SK-N-SH (cell line): Measurements from ENCODE around the gene CEP19. TPM values are rescaled to one million over a fixed set of nuclear protein-coding genes. Genes with fewer than 3 reads are reported as not detected.

Experiments
- CTCF ChIA-PET: fragments of 300-600, 350-600 bp; formaldehyde crosslinking; extraction: SDS; loops from one replicate; lab custom pipeline; 2021; lab: Yijun Ruan, JAX
- POLR2A ChIA-PET: fragments of 350-600 bp; sonication (Branson Sonifier 250); formaldehyde crosslinking; extraction: SDS; loops from one replicate; lab custom pipeline; 2020; ENCODE audit warnings: antibody characterized with exemption, inconsistent platforms; lab: Yijun Ruan, JAX
- DNase-seq: peaks from one replicate; pipeline ENCODE4 v3.0.0; 2012
- H2AFZ ChIP-seq: fragments of 200-600 bp; sonication (generic); 2 replicates; pipeline ENCODE4 v1.8.1; 2016; ENCODE audit warnings: antibody characterized with exemption, mild to moderate bottlenecking, low read depth
- H3F3A ChIP-seq: fragments of 200-600 bp; sonication (generic); replicated peaks from 2 replicates; pipeline ENCODE3; 2016; ENCODE audit warnings: antibody characterized with exemption, mild to moderate bottlenecking; ENCODE audit not compliant: insufficient read depth
- H3K27ac ChIP-seq, 2 experiments: fragments of 200-500 bp in 1 of 2; fragments of 200-600 bp in 1 of 2; sonication (Bioruptor generic) in 1 of 2; sonication (generic), shearing (Covaris generic) in 1 of 2; 2 replicates each; pipeline versions ENCODE4 v1.5.1 to v1.6.1; 2014 to 2016; ENCODE audit warnings: low read depth in 2 of 2, inconsistent platforms in 1 of 2, low read length in 1 of 2, mild to moderate bottlenecking in 1 of 2, mixed read lengths in 1 of 2
- H3K27me3 ChIP-seq: fragments of 200-600 bp; sonication (generic), shearing (Covaris generic); 2 replicates; pipeline ENCODE4 v1.6.1; 2016; ENCODE audit warnings: mixed run types; ENCODE audit not compliant: insufficient read depth
- H3K36me3 ChIP-seq, 2 experiments: fragments of 200-500 bp in 1 of 2; fragments of 200-600 bp in 1 of 2; sonication (Bioruptor generic) in 1 of 2; sonication (generic) in 1 of 2; replicated peaks in 1 of 2; 2 replicates each; pipeline versions ENCODE3 to v1.5.1; 2014 to 2016; ENCODE audit warnings: low read length in 1 of 2, mild to moderate bottlenecking in 1 of 2; ENCODE audit not compliant: insufficient read depth in 2 of 2, control insufficient read depth in 1 of 2
- H3K4me1 ChIP-seq, 2 experiments: fragments of 200-500 bp in 1 of 2; fragments of 200-600 bp in 1 of 2; sonication (Bioruptor generic) in 1 of 2; sonication (generic), shearing (Covaris generic) in 1 of 2; 2 replicates each; pipeline versions ENCODE4 v1.5.1 to v1.6.1; 2014 to 2016; ENCODE audit warnings: low read depth in 1 of 2, low read length in 1 of 2, mixed run types in 1 of 2; ENCODE audit not compliant: insufficient read depth in 2 of 2, control insufficient read depth in 1 of 2
- H3K4me2 ChIP-seq: fragments of 200-600 bp; sonication (generic), shearing (Covaris generic); 2 replicates; pipeline ENCODE4 v1.6.1; 2017; ENCODE audit warnings: mixed run types
- H3K4me3 ChIP-seq, 2 experiments: fragments of 200-500 bp in 1 of 2; fragments of 200-600 bp in 1 of 2; sonication (Bioruptor generic) in 1 of 2; sonication (generic), shearing (Covaris generic) in 1 of 2; 2 replicates each; pipeline versions ENCODE4 v1.5.1 to v1.8.1; 2014 to 2016; ENCODE audit warnings: low read depth in 2 of 2, inconsistent platforms in 1 of 2, low read length in 1 of 2, mild to moderate bottlenecking in 1 of 2, mixed read lengths in 1 of 2, moderate library complexity in 1 of 2
- H3K79me2 ChIP-seq: fragments of 200-600 bp; sonication (generic); 2 replicates; pipeline ENCODE4 v1.8.1; 2017; ENCODE audit warnings: mild to moderate bottlenecking; ENCODE audit not compliant: insufficient read depth
- H3K9ac ChIP-seq: fragments of 200-600 bp; sonication (generic); 2 replicates; pipeline ENCODE4 v1.6.1; 2017; ENCODE audit warnings: mixed run types
- H3K9me2 ChIP-seq: fragments of 200-600 bp; sonication (generic); 2 replicates; pipeline ENCODE4 v1.6.1; 2017; ENCODE audit warnings: mixed run types
- H3K9me3 ChIP-seq: fragments of 200-600 bp; sonication (generic); 2 replicates; pipeline ENCODE4 v1.6.1; 2017; ENCODE audit warnings: mixed run types, mild to moderate bottlenecking, moderate library complexity
- H4K20me1 ChIP-seq: fragments of 200-600 bp; sonication (generic); 2 replicates; pipeline ENCODE4 v1.6.1; 2017; ENCODE audit warnings: mild to moderate bottlenecking, mixed run types; ENCODE audit not compliant: insufficient read depth
- ELF1 ChIP-seq: IDR thresholded peaks from 2 replicates; pipeline ENCODE4 v1.4.0; 2012
- EP300 ChIP-seq, 2 experiments: IDR thresholded peaks; 2 replicates each; pipeline versions ENCODE4 v1.4.0 to v1.6.1; 2012; ENCODE audit warnings: borderline replicate concordance in 1 of 2, low read depth in 1 of 2, low read length in 1 of 2
- EZH2phosphoT487 ChIP-seq: fragments of 200-600 bp; sonication (generic); IDR thresholded peaks from 2 replicates; pipeline ENCODE4 v1.6.1; 2017; ENCODE audit warnings: low read depth, mixed run types, mild to moderate bottlenecking, antibody characterized with exemption, moderate library complexity, borderline replicate concordance
- FOSL2 ChIP-seq: IDR thresholded peaks from 2 replicates; pipeline ENCODE4 v1.4.0; 2012; ENCODE audit warnings: low read depth, mild to moderate bottlenecking, moderate library complexity, borderline replicate concordance
- FOXJ3 ChIP-seq: sonication (generic); formaldehyde crosslinking; IDR thresholded peaks from 2 replicates; pipeline ENCODE4 v1.5.1; 2020; ENCODE audit warnings: mild to moderate bottlenecking, missing genetic modification reagents
- FOXM1 ChIP-seq: IDR thresholded peaks from 2 replicates; pipeline ENCODE4 v1.4.0; 2012; ENCODE audit warnings: low read depth, mild to moderate bottlenecking
- GATA2 ChIP-seq: sonication (generic); formaldehyde crosslinking; IDR thresholded peaks from 2 replicates; pipeline ENCODE4 v1.5.0; 2020; ENCODE audit warnings: mild to moderate bottlenecking, missing genetic modification reagents
- MEF2A ChIP-seq: IDR thresholded peaks from 2 replicates; pipeline ENCODE4 v1.4.0; 2012; ENCODE audit warnings: low read depth, borderline replicate concordance
- NFIC ChIP-seq: IDR thresholded peaks from 2 replicates; pipeline ENCODE4 v1.4.0; 2012; ENCODE audit warnings: borderline replicate concordance
- NRF1 ChIP-seq: IDR thresholded peaks from 2 replicates; pipeline ENCODE4 v1.6.1; 2012; ENCODE audit warnings: low read depth, mild to moderate bottlenecking, low read length
- PBX3 ChIP-seq: IDR thresholded peaks from 2 replicates; pipeline ENCODE4; 2012
- RAD21 ChIP-seq: IDR thresholded peaks from 2 replicates; pipeline ENCODE4 v1.6.1; 2012; ENCODE audit warnings: mild to moderate bottlenecking, low read length
- RCOR1 ChIP-seq: fragments of 150-350 bp; IDR thresholded peaks from 2 replicates; pipeline ENCODE4 v1.6.1; 2017; ENCODE audit warnings: antibody characterized with exemption, low read length
- RFX5 ChIP-seq: IDR thresholded peaks from 2 replicates; pipeline ENCODE4 v1.6.1; 2012; ENCODE audit warnings: mild to moderate bottlenecking, improper control_type of control experiment, low read length
- RXRA ChIP-seq: IDR thresholded peaks from 2 replicates; pipeline ENCODE4 v1.4.0; 2012; ENCODE audit warnings: low read depth, mild to moderate bottlenecking, borderline replicate concordance
- SIN3A ChIP-seq: IDR thresholded peaks from 2 replicates; pipeline ENCODE4 v1.6.1; 2012; ENCODE audit warnings: low read depth, mild to moderate bottlenecking, low read length, moderate library complexity, borderline replicate concordance
- TAF1 ChIP-seq: IDR thresholded peaks from 2 replicates; pipeline ENCODE4 v1.6.1; 2012; ENCODE audit warnings: low read depth, mild to moderate bottlenecking, low read length, moderate library complexity, borderline replicate concordance
- TCF12 ChIP-seq: IDR thresholded peaks from 2 replicates; pipeline ENCODE4 v1.4.0; 2012
- TEAD4 ChIP-seq: IDR thresholded peaks from 2 replicates; pipeline ENCODE4 v1.4.0; 2012; ENCODE audit warnings: mild to moderate bottlenecking, borderline replicate concordance; ENCODE audit not compliant: insufficient read depth
- YY1 ChIP-seq: IDR thresholded peaks from 2 replicates; pipeline ENCODE4 v1.4.0; 2012; ENCODE audit warnings: low read depth, mild to moderate bottlenecking
- ZBTB33 ChIP-seq: IDR thresholded peaks from 2 replicates; pipeline ENCODE4 v1.4.0; 2012; ENCODE audit warnings: low read depth, borderline replicate concordance
- WGBS: methylation state at CpG from one replicate; pipeline ENCODE4 v1.1.6; 2017; ENCODE audit warnings: low lambda C conversion rate; 5-methylcytosine and 5-hydroxymethylcytosine counted together
- polyA plus RNA-seq, 3 experiments: library from polyadenylated mRNA; depleted of rRNA; stranded (reverse); fragments of >200 nt; gene quantifications; 2 replicates each; pipeline ENCODE4 v1.2.3, GENCODE V29; 2012
- TF ChIP-seq, protein P1 (sequence below): fragments of 150-350 bp; IDR thresholded peaks from 2 replicates; pipeline ENCODE4 v1.6.1; 2016; ENCODE audit warnings: mild to moderate bottlenecking, low read depth, low read length
- TF ChIP-seq, protein P2 (sequence below): fragments of 150-350 bp; IDR thresholded peaks from 2 replicates; pipeline ENCODE4 v1.6.1; 2017; ENCODE audit warnings: antibody characterized with exemption, low read length, low read depth, borderline replicate concordance
- TF ChIP-seq, protein P3 (sequence below): IDR thresholded peaks from 2 replicates; pipeline ENCODE4 v1.6.1; 2012; ENCODE audit warnings: mild to moderate bottlenecking, low read depth, low read length, moderate library complexity

CEP19 gene
- polyA plus RNA-seq, 1 of the 3 experiments (the other 2 are of a cell fraction): 2.6 TPM

- ChIA-PET POLR2A (no interaction called here), CTCF (interaction anchor here (0.5 to 5.2 kb wide), 33 partner anchors 9 to 431 kb away, joined by 3 to 54 read pairs (median 5); partner anchors contain the start of gene PIGZ)
- peak; percentile 71 for DNase-seq
- Histone ChIP-seq H2AFZ (peak overlapping the region; percentile 50), H3K4me2 (peak overlapping the region; percentile 56; the same call in 1 of the 2 replicates), H3K27me3 (no peaks in the 10 kb centered on the region), H3K79me2 (no peaks in the 10 kb centered on the region), H3K9me3 (no peaks in the 10 kb centered on the region), H3F3A (no peaks in the 10 kb centered on the region), H3K36me3 (no peaks in the 10 kb centered on the region), H3K9me2 (no peaks in the 10 kb centered on the region), H3K4me1 (peaks cover 0 to 6% of the 10 kb centered on the region in 2 experiments; a peak in 2 of 4 replicates), H3K9ac (no peak overlapping the region), H3K27ac (no peak overlapping the region), H3K4me3 (no peak overlapping the region; a peak in 2 of 4 replicates), H4K20me1 (no peaks in the 10 kb centered on the region)
- 36% methylated on average over 21 of the region's 24 CpGs for WGBS
- TF ChIP-seq TCF12 (no peak), MEF2A (no peak), RFX5 (0 out of 2 replicates have a peak, but pooled peaks have one; percentile 20), GATA2 (CRISPR knock-in tag) (no peak), RAD21 (peak; percentile 83), RCOR1 (0 out of 2 replicates have a peak, but pooled peaks have one; percentile 21), YY1 (no peak), TAF1 (no peak), ZBTB33 (no peak), PBX3 (no peak), ELF1 (no peak), EZH2phosphoT487 (no peak), RXRA (no peak), EP300 (IDR thresholded peaks at IDR 0.05; ENCODE audit: borderline replicate concordance in 1 of 2, low read depth in 1 of 2, low read length in 1 of 2) (no peak), FOXM1 (no peak), NRF1 (no peak), TEAD4 (no peak), SIN3A (no peak), FOSL2 (no peak), FOXJ3 (CRISPR knock-in tag) (no peak), NFIC (no peak)
- TF ChIP-seq, protein P1, sequence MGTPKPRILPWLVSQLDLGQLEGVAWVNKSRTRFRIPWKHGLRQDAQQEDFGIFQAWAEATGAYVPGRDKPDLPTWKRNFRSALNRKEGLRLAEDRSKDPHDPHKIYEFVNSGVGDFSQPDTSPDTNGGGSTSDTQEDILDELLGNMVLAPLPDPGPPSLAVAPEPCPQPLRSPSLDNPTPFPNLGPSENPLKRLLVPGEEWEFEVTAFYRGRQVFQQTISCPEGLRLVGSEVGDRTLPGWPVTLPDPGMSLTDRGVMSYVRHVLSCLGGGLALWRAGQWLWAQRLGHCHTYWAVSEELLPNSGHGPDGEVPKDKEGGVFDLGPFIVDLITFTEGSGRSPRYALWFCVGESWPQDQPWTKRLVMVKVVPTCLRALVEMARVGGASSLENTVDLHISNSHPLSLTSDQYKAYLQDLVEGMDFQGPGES: no peak
- TF ChIP-seq, protein P2, sequence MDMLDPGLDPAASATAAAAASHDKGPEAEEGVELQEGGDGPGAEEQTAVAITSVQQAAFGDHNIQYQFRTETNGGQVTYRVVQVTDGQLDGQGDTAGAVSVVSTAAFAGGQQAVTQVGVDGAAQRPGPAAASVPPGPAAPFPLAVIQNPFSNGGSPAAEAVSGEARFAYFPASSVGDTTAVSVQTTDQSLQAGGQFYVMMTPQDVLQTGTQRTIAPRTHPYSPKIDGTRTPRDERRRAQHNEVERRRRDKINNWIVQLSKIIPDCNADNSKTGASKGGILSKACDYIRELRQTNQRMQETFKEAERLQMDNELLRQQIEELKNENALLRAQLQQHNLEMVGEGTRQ: no peak
- TF ChIP-seq, protein P3, sequence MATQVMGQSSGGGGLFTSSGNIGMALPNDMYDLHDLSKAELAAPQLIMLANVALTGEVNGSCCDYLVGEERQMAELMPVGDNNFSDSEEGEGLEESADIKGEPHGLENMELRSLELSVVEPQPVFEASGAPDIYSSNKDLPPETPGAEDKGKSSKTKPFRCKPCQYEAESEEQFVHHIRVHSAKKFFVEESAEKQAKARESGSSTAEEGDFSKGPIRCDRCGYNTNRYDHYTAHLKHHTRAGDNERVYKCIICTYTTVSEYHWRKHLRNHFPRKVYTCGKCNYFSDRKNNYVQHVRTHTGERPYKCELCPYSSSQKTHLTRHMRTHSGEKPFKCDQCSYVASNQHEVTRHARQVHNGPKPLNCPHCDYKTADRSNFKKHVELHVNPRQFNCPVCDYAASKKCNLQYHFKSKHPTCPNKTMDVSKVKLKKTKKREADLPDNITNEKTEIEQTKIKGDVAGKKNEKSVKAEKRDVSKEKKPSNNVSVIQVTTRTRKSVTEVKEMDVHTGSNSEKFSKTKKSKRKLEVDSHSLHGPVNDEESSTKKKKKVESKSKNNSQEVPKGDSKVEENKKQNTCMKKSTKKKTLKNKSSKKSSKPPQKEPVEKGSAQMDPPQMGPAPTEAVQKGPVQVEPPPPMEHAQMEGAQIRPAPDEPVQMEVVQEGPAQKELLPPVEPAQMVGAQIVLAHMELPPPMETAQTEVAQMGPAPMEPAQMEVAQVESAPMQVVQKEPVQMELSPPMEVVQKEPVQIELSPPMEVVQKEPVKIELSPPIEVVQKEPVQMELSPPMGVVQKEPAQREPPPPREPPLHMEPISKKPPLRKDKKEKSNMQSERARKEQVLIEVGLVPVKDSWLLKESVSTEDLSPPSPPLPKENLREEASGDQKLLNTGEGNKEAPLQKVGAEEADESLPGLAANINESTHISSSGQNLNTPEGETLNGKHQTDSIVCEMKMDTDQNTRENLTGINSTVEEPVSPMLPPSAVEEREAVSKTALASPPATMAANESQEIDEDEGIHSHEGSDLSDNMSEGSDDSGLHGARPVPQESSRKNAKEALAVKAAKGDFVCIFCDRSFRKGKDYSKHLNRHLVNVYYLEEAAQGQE: no peak
Measured at GRCh38 chr3:196684548-196685407, 27.3 kb downstream of the CEP19 start.
